Endothelial cell of umbilical vein (primary cell): ENCODE measurements around the gene ITGA2B. TPM values are rescaled to one million over a fixed set of nuclear protein-coding genes. Genes with fewer than 3 reads are reported as not detected.
"Not testable (repeated sequence)": the region's sequence is repeated elsewhere in the genome, so short reads cannot be mapped to it uniquely, and the experiment has no call there.

ENCODE experiments used
- BruUV-seq: library from RNA; stranded (reverse); fragments of 400-500 nt; replicated peaks from 2 replicates; lab custom pipeline; 2021; lab: Mats Ljungman, UMichigan
- CTCF ChIA-PET: fragments of 300-600, 350-600 bp; sonication (Branson Sonifier 250); formaldehyde crosslinking; loops from one replicate; lab custom pipeline; 2021; ENCODE audit warnings: antibody characterized with exemption, inconsistent platforms; lab: Charles Lee
- POLR2A ChIA-PET: fragments of 300-600, 350-600 bp; sonication (Branson Sonifier 250); formaldehyde crosslinking; loops from one replicate; lab custom pipeline; 2021; ENCODE audit warnings: antibody characterized with exemption, inconsistent platforms; lab: Charles Lee
- DNase-seq: peaks from one replicate; pipeline ENCODE4 v3.0.0-alpha.2; 2011; ENCODE audit warnings: low read depth, low spot score
- FAIRE-seq: peaks from 2 replicates; lab custom pipeline; 2011; peaks lifted over from hg19 to GRCh38; lab: Jason Lieb, UNC
- H2AFZ ChIP-seq: 2 replicates; pipeline ENCODE4 v1.6.0; 2012; ENCODE audit warnings: low read depth, low read length, control low read depth, inconsistent platforms
- H3K27ac ChIP-seq: 2 replicates; pipeline ENCODE4 v1.5.1; 2011; ENCODE audit warnings: low read depth, mild to moderate bottlenecking, control low read depth, low read length, moderate library complexity; ENCODE audit not compliant: insufficient read depth
- H3K27me3 ChIP-seq, 2 experiments: 2 replicates each; pipeline versions ENCODE4 v1.6.0 to v1.6.1; 2011; ENCODE audit warnings: low read length in 2 of 2, mixed read lengths in 1 of 2; ENCODE audit not compliant: control insufficient read depth in 2 of 2, insufficient read depth in 2 of 2
- H3K36me3 ChIP-seq, 2 experiments: 2 replicates in 1 of 2; 3 replicates in 1 of 2; pipeline ENCODE4 v1.5.1; 2011; ENCODE audit warnings: low read length in 2 of 2, mild to moderate bottlenecking in 1 of 2, moderate library complexity in 1 of 2; ENCODE audit not compliant: control insufficient read depth in 2 of 2, insufficient read depth in 2 of 2; ENCODE audit errors: extremely low read depth in 1 of 2
- H3K4me1 ChIP-seq: 3 replicates; pipeline ENCODE4 v1.5.1; 2011; ENCODE audit warnings: mild to moderate bottlenecking, low read length; ENCODE audit not compliant: control insufficient read depth, insufficient read depth; ENCODE audit errors: extremely low read depth
- H3K4me2 ChIP-seq: 2 replicates; pipeline ENCODE4 v1.6.1; 2011; ENCODE audit warnings: low read length, control low read depth, mixed read lengths; ENCODE audit not compliant: insufficient read depth
- H3K4me3 ChIP-seq, 3 experiments: fragments of 200-600 bp in 1 of 3; sonication (generic), shearing (Covaris generic) in 1 of 3; replicated peaks in 1 of 3; 2 replicates each; pipeline ENCODE4 v1.5.1; 2011 to 2016; ENCODE audit warnings: control low read depth in 3 of 3, low read length in 3 of 3, mild to moderate bottlenecking in 2 of 3, inconsistent platforms in 1 of 3, low read depth in 1 of 3, moderate library complexity in 1 of 3; ENCODE audit not compliant: insufficient read depth in 1 of 3
- H3K79me2 ChIP-seq: 2 replicates; pipeline ENCODE4 v1.6.0; 2012; ENCODE audit warnings: low read length, inconsistent platforms; ENCODE audit not compliant: control insufficient read depth, insufficient read depth
- H3K9ac ChIP-seq: replicated peaks from 2 replicates; pipeline ENCODE3; 2011; ENCODE audit warnings: low read length, control low read depth; ENCODE audit not compliant: insufficient read depth; ENCODE audit errors: extremely low read depth
- H3K9me1 ChIP-seq: replicated peaks from 3 replicates; pipeline ENCODE4 v1.6.0; 2011; ENCODE audit warnings: mild to moderate bottlenecking, low read length; ENCODE audit not compliant: control insufficient read depth, insufficient read depth; ENCODE audit errors: extremely low read depth
- H3K9me3 ChIP-seq: replicated peaks from 2 replicates; pipeline ENCODE4 v1.5.1; 2012; ENCODE audit warnings: low read length, inconsistent platforms; ENCODE audit not compliant: control insufficient read depth, insufficient read depth
- H4K20me1 ChIP-seq: replicated peaks from 2 replicates; pipeline ENCODE3; 2011; ENCODE audit warnings: mild to moderate bottlenecking, low read length; ENCODE audit not compliant: control insufficient read depth, insufficient read depth; ENCODE audit errors: extremely low read depth
- EZH2 ChIP-seq: IDR thresholded peaks from 2 replicates; pipeline ENCODE4 v1.6.1; 2012; ENCODE audit warnings: borderline replicate concordance, low read depth, mild to moderate bottlenecking, moderate library complexity, low read length, inconsistent platforms; ENCODE audit not compliant: severe bottlenecking
- FOS ChIP-seq: IDR thresholded peaks from 2 replicates; pipeline ENCODE4 v1.6.1; 2011; ENCODE audit warnings: mild to moderate bottlenecking, low read length, moderate library complexity, borderline replicate concordance; ENCODE audit not compliant: insufficient read depth
- GATA2 ChIP-seq: IDR thresholded peaks from 2 replicates; pipeline ENCODE4 v1.7.0; 2011; ENCODE audit warnings: low read depth, mild to moderate bottlenecking, moderate library complexity, mixed read lengths, low read length; ENCODE audit not compliant: insufficient read length, insufficient read depth
- JUN ChIP-seq: IDR thresholded peaks from 2 replicates; pipeline ENCODE4 v1.6.1; 2011; ENCODE audit warnings: borderline replicate concordance, low read depth; ENCODE audit not compliant: insufficient read length, insufficient read depth
- MYC ChIP-seq: IDR thresholded peaks from one replicate; pipeline ENCODE4 v1.6.1; 2011; ENCODE audit warnings: mild to moderate bottlenecking, low read depth, low read length
- POLR2A ChIP-seq: IDR thresholded peaks from 2 replicates; pipeline ENCODE4 v1.6.1; 2012; ENCODE audit warnings: low read depth, mild to moderate bottlenecking, control low read depth, low read length
- POLR2AphosphoS5 ChIP-seq: IDR thresholded peaks from 2 replicates; pipeline ENCODE4 v1.6.1; 2012; ENCODE audit warnings: low read depth, mild to moderate bottlenecking, control low read depth, low read length, moderate library complexity; ENCODE audit not compliant: insufficient read depth
- dilution Hi-C: fragments of 300-500 bp; cut with MboI; formaldehyde crosslinking; loops from one replicate; pipeline ENCODE4 v1.15.0; 2019; ENCODE audit warnings: low sequenced_read_pairs; ENCODE audit not compliant: extremely low pct_ligation_motif_present
- intact Hi-C: fragments of 100-400 bp; cut with micrococcal nuclease; formaldehyde crosslinking; loops from one replicate; pipeline ENCODE4 v1.10.0; 2022
- polyA plus RNA-seq, 4 experiments: library from polyadenylated mRNA; depleted of rRNA in 3 of 4; stranded (reverse) in 3 of 4; unstranded in 1 of 4; fragments of >200 nt; gene quantifications; 2 replicates each; pipeline versions ENCODE4 v1.2.1 to v1.2.3, GENCODE V29; 2011 to 2012; ENCODE audit warnings: missing spikeins in 1 of 4
- total RNA-seq: library from RNA; stranded (reverse); gene quantifications from 2 replicates; pipeline ENCODE4 v1.2.3, GENCODE V29; 2021
- TF ChIP-seq, protein P1 (sequence below), 2 donors: IDR thresholded peaks; 1 replicate in 1 of 2; 2 replicates in 1 of 2; pipeline ENCODE4 v1.5.1; 2011; ENCODE audit warnings: low read length in 2 of 2, mild to moderate bottlenecking in 2 of 2, moderate library complexity in 2 of 2, control low read depth in 1 of 2, inconsistent platforms in 1 of 2, low read depth in 1 of 2; ENCODE audit not compliant: insufficient read depth in 1 of 2; ENCODE audit errors: extremely low read depth in 1 of 2
- TF ChIP-seq, protein P2 (sequence below): IDR thresholded peaks from 2 replicates; pipeline ENCODE4 v1.6.1; 2011; ENCODE audit not compliant: insufficient read depth, insufficient read length

ITGA2B gene
- total and polyA plus RNA-seq, 2 donors (not counting 3 experiments of a cell fraction or from before 2014, with no cell fraction given), result 0.26 to 0.82 TPM

DNA sequence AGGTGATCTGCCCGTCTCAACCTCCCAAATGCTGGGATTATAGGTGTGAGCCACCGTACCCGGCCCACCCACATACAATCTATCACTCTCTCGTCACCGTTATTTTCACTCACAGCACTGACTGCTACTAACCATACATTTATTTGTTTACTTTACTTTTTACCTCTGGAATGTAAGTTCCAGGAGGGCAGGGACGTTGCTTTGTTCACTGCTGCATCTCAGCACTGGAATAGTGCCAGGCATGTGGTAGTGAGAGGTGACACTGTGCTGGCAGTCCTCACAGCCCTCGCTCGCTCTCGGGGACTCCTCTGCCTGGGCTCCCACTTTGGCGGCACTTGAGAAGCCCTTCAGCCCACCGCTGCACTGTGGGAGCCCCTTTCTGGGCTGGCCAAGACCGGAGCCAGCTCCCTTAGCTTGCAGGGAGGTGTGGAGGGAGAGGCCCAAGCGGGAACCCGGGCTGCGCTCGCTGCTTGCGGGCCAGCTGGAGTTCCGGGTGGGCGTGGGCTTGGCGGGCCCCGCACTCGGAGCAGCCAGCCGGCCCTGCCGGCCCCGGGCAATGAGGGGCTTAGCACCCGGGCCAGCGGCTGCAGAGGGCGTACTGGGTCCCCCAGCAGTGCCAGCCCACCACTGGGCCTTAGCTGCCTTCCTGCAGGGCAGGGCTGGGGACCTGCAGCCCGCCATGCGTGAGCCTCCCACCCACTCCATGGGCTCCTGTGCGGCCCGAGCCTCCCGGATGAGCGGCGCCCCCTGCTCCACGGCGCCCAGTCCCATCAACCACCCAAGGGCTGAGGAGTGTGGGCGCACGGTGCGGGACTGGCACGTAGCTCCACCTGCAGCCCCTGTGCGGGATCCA lies 20.8 kb downstream of the ITGA2B start:
- BruUV-seq, POLR2A ChIA-PET, DNase-seq, intact Hi-C loops, H3K27ac ChIP-seq, FAIRE-seq, H3K9ac ChIP-seq, H2AFZ ChIP-seq, dilution Hi-C loops, H3K9me1 ChIP-seq, H3K4me2 ChIP-seq, H4K20me1 ChIP-seq, H3K36me3 ChIP-seq, H3K79me2 ChIP-seq, H3K4me1 ChIP-seq, H3K27me3 ChIP-seq, H3K9me3 ChIP-seq, H3K4me3 ChIP-seq: not testable (repeated sequence)
- CTCF ChIA-PET, result interaction anchor here (0.7 to 2.8 kb wide), 2 partner anchors 8 to 16 kb away, joined by 3 to 14 read pairs; no protein-coding TSS in a partner anchor

DNA sequence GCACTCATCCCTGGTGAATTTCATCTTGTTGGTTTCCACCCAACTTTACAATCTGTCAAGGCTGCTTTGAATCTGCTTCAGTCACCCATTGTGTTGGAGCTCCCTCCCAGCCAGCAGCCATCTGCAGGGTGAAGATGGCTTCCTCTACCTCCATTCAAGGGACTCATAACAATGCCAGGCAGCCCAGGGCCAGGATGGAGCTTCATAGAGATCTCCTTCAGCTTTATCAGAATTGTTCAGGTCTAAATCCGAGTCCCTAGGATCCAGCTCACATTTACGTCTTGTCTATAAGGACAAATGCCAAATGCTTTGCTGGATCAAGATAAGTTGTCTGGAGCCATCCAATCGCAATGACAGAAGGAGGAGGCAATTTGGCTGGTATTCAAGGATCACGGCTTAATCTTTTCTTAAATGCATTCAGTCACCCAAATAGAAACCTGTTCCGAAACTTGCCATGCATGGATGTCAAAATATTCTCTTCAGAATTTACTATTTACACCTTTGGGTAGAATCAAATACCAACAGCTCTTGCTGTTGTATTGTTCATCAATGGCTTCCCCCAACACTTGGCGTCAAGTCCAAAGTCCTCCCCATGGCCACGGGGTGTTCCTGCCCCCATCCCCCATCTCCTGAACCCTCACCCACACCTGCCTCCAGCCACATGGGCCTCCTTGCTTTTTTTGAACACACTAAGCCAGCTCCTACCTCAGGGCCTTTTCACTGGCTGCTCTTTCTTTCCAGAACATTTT lies 22.0 kb downstream of the ITGA2B start:
- no peaks in the 10 kb centered on the region for H3K36me3 ChIP-seq
- POLR2A ChIA-PET, result no interaction called here
- TF ChIP-seq, protein P1, sequence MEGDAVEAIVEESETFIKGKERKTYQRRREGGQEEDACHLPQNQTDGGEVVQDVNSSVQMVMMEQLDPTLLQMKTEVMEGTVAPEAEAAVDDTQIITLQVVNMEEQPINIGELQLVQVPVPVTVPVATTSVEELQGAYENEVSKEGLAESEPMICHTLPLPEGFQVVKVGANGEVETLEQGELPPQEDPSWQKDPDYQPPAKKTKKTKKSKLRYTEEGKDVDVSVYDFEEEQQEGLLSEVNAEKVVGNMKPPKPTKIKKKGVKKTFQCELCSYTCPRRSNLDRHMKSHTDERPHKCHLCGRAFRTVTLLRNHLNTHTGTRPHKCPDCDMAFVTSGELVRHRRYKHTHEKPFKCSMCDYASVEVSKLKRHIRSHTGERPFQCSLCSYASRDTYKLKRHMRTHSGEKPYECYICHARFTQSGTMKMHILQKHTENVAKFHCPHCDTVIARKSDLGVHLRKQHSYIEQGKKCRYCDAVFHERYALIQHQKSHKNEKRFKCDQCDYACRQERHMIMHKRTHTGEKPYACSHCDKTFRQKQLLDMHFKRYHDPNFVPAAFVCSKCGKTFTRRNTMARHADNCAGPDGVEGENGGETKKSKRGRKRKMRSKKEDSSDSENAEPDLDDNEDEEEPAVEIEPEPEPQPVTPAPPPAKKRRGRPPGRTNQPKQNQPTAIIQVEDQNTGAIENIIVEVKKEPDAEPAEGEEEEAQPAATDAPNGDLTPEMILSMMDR (IDR thresholded peaks at IDR 0.05; ENCODE audit: extremely low read depth in 1 of 2, insufficient read depth in 1 of 2, low read depth in 1 of 2, low read length in 2 of 2), result no peak
- TF ChIP-seq JUN (no peak), EZH2 (no peak), FOS (no peak), POLR2A (no peak), POLR2AphosphoS5 (no peak), GATA2 (no peak), MYC (no peak)
- TF ChIP-seq, protein P2, sequence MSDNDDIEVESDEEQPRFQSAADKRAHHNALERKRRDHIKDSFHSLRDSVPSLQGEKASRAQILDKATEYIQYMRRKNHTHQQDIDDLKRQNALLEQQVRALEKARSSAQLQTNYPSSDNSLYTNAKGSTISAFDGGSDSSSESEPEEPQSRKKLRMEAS, result no peak
- FAIRE-seq (no peak), DNase-seq (no peak)
- no TSS peak for BruUV-seq
- H3K4me1 ChIP-seq, result peaks cover under 1% of the 10 kb centered on the region
- H3K9me1 ChIP-seq, result no peaks in the 10 kb centered on the region
- CTCF ChIA-PET, result interaction anchor here (0.6 to 2.8 kb wide), 4 partner anchors 9 to 156 kb away, joined by 3 to 14 read pairs (median 4); no protein-coding TSS in a partner anchor
- H4K20me1 ChIP-seq, result no peaks in the 10 kb centered on the region
- no peaks in the 10 kb centered on the region for H3K79me2 ChIP-seq
- no peak overlapping the region for H3K4me3 ChIP-seq
- dilution Hi-C loops (no loop called here), intact Hi-C loops (no loop called here)
- no peak overlapping the region for H2AFZ ChIP-seq
- H3K27me3 ChIP-seq, result peaks cover 6 to 8% of the 10 kb centered on the region in 2 experiments
- no peak overlapping the region for H3K4me2 ChIP-seq
- H3K9ac ChIP-seq, result no peak overlapping the region
- H3K9me3 ChIP-seq, result no peaks in the 10 kb centered on the region
- no peak overlapping the region for H3K27ac ChIP-seq
